A673 (cell line): ENCODE measurements around the gene PIGT. TPM values are rescaled to one million over a fixed set of nuclear protein-coding genes. Genes with fewer than 3 reads are reported as not detected.
"Not testable (repeated sequence)": the region's sequence is repeated elsewhere in the genome, so short reads cannot be mapped to it uniquely, and the experiment has no call there.

Source experiments
- BruUV-seq: library from RNA; stranded (reverse); fragments of 400-500 nt; replicated peaks from 2 replicates; lab custom pipeline; 2021; lab: Mats Ljungman, UMichigan
- CTCF ChIA-PET: fragments of 300-600 bp; sonication (Branson Sonifier 250); formaldehyde crosslinking; loops from one replicate; lab custom pipeline; 2022; ENCODE audit warnings: antibody characterized with exemption; lab: Charles Lee
- POLR2A ChIA-PET: fragments of 300-600 bp; sonication (Branson Sonifier 250); formaldehyde crosslinking; loops from one replicate; lab custom pipeline; 2022; ENCODE audit warnings: antibody characterized with exemption; ENCODE audit not compliant: low non-redundant PET; lab: Charles Lee
- DNase-seq: peaks from one replicate; pipeline ENCODE4 v3.0.0-alpha.2; 2015; ENCODE audit warnings: low spot score
- H3K27ac ChIP-seq: fragments of 200-600 bp; sonication (generic); 2 replicates; pipeline ENCODE4 v1.5.1; 2016; ENCODE audit warnings: mixed run types, low read depth, mild to moderate bottlenecking, mixed read lengths, antibody characterized with exemption, low read length; ENCODE audit not compliant: poor library complexity, severe bottlenecking
- H3K27me3 ChIP-seq: fragments of 200-600 bp; sonication (generic); replicated peaks from 2 replicates; pipeline ENCODE4 v1.6.1; 2017; ENCODE audit warnings: mixed run types, low read depth, mild to moderate bottlenecking, mixed read lengths, antibody characterized with exemption, low read length; ENCODE audit not compliant: insufficient read depth, poor library complexity
- H3K36me3 ChIP-seq: fragments of 200-600 bp; sonication (generic); 2 replicates; pipeline ENCODE4 v1.6.1; 2016; ENCODE audit warnings: mixed run types, mild to moderate bottlenecking, mixed read lengths, antibody characterized with exemption, low read length; ENCODE audit not compliant: insufficient read depth, poor library complexity, severe bottlenecking
- H3K4me1 ChIP-seq: fragments of 200-600 bp; sonication (generic); 2 replicates; pipeline ENCODE4 v1.6.1; 2017; ENCODE audit warnings: mixed run types, mild to moderate bottlenecking, mixed read lengths, antibody characterized with exemption, low read length; ENCODE audit not compliant: insufficient read depth, poor library complexity, severe bottlenecking
- H3K4me3 ChIP-seq: fragments of 200-600 bp; sonication (generic); 2 replicates; pipeline ENCODE4 v1.5.1; 2016; ENCODE audit warnings: low read depth, mixed run types, mild to moderate bottlenecking, mixed read lengths, low read length; ENCODE audit not compliant: poor library complexity, severe bottlenecking
- H3K9me3 ChIP-seq: fragments of 200-600 bp; sonication (generic); 2 replicates; pipeline ENCODE4 v1.6.1; 2016; ENCODE audit warnings: mixed run types, low read depth, mild to moderate bottlenecking, mixed read lengths, antibody characterized with exemption, low read length; ENCODE audit not compliant: poor library complexity, severe bottlenecking
- CTCF ChIP-seq: fragments of 300-800, 200-600 bp; sonication (generic); conservative IDR thresholded peaks from 2 replicates; pipeline ENCODE4 v1.5.1; 2017; ENCODE audit warnings: low read depth, mild to moderate bottlenecking, antibody characterized with exemption, low read length, moderate library complexity, mixed read lengths
- EZH2 ChIP-seq: fragments of 200-600 bp; sonication (generic); IDR thresholded peaks from 2 replicates; pipeline ENCODE4 v1.6.1; 2017; ENCODE audit warnings: borderline replicate concordance, low read depth, mild to moderate bottlenecking, mixed read lengths, antibody characterized with exemption, low read length; ENCODE audit not compliant: poor library complexity, severe bottlenecking
- intact Hi-C: fragments of 100-400 bp; cut with micrococcal nuclease; formaldehyde crosslinking; loops from one replicate; pipeline ENCODE4 v1.10.0; 2022; ENCODE audit not compliant: unreplicated experiment
- microRNA-seq: library from miRNA; unstranded; fragments of <30 nt; microRNA quantifications from one replicate; pipeline ENCODE4 v1.2.0, GENCODE V29; 2021
- total RNA-seq: library from RNA; stranded (reverse); gene quantifications from 2 replicates; pipeline ENCODE4 v1.2.3, GENCODE V29; 2021

Gene PIGT
- total RNA-seq, 1 experiment from 2014 or later = 97.2 TPM

GRCh38 chr20:45470262-45470931 lies 54.5 kb downstream of the PIGT start:
- no peaks in the 10 kb centered on the region for H3K36me3 ChIP-seq
- no peaks in the 10 kb centered on the region for H3K9me3 ChIP-seq
- TF ChIP-seq CTCF (no peak), EZH2 (no peak)
- peaks cover 4% of the 10 kb centered on the region for H3K4me1 ChIP-seq
- ChIA-PET CTCF (interaction anchor here (0.7 kb wide), 1 partner anchor 31 kb away, joined by 3 read pairs; no protein-coding TSS in a partner anchor), POLR2A (interaction anchor here (0.8 kb wide), 1 partner anchor 159 kb away, joined by 3 read pairs; the partner anchor contains the start of gene WFDC10A)
- intact Hi-C loops = no loop called here
- H3K27me3 ChIP-seq = peaks cover 44% of the 10 kb centered on the region
- no peak for DNase-seq
- peak overlapping the region; percentile 38 for H3K4me3 ChIP-seq
- no peak overlapping the region for H3K27ac ChIP-seq
- BruUV-seq = no TSS peak

GRCh38 chr20:45470937-45471336 lies 55.0 kb downstream of the PIGT start:
- no peaks in the 10 kb centered on the region for H3K9me3 ChIP-seq
- H3K27ac ChIP-seq = no peak overlapping the region
- peaks cover 38% of the 10 kb centered on the region for H3K27me3 ChIP-seq
- peak overlapping the region; percentile 38 for H3K4me3 ChIP-seq
- BruUV-seq = no TSS peak
- intact Hi-C loops = no loop called here
- H3K36me3 ChIP-seq = no peaks in the 10 kb centered on the region
- TF ChIP-seq CTCF = no peak
- TF ChIP-seq EZH2 = no peak
- no peak for DNase-seq
- ChIA-PET POLR2A (no interaction called here), CTCF (interaction anchor here (0.7 kb wide), 1 partner anchor 30 kb away, joined by 3 read pairs; no protein-coding TSS in a partner anchor)
- peaks cover 4% of the 10 kb centered on the region for H3K4me1 ChIP-seq

- H3K27ac ChIP-seq, DNase-seq, H3K4me1 ChIP-seq, BruUV-seq, CTCF ChIA-PET, H3K9me3 ChIP-seq, intact Hi-C loops, POLR2A ChIA-PET, H3K36me3 ChIP-seq, H3K4me3 ChIP-seq: not testable (repeated sequence)
- peaks cover 29% of the 10 kb centered on the region for H3K27me3 ChIP-seq
These were observed 56.3 kb downstream of the PIGT start for GRCh38 chr20:45472286-45472685.

Small RNA genes within 50 kb of the gene (microRNA-seq; reads per million reads assigned to microRNA genes)
- gene MIR6812 = not detected

Other genes starting within 250 kb of the PIGT start
- gene PI3, start 241.2 kb upstream of the PIGT start, total RNA-seq = not detected in 2 replicates
- 2.1 and 5.5 TPM in 2 replicates for gene SEMG1, start 209.1 kb upstream of the PIGT start, total RNA-seq
- not detected in 2 replicates for gene SEMG2, start 194.8 kb upstream of the PIGT start, total RNA-seq
- not detected in 2 replicates for gene SLPI, start 161.6 kb upstream of the PIGT start, total RNA-seq
- not detected in 2 replicates for gene RBPJL, start 109.3 kb upstream of the PIGT start, total RNA-seq
- gene MATN4, start 107.8 kb upstream of the PIGT start, total RNA-seq = 0.28 and 0.31 TPM in 2 replicates
- gene SDC4, start 67.7 kb upstream of the PIGT start, total RNA-seq = 14.8 and 16.3 TPM in 2 replicates
- gene SYS1, start 53.0 kb upstream of the PIGT start, total RNA-seq = 20.0 and 22.8 TPM in 2 replicates
- gene TP53TG5, start 37.8 kb upstream of the PIGT start, total RNA-seq = 0.69 TPM in 1 of 2 replicates, not detected in the other
- gene DBNDD2, start 7.9 kb upstream of the PIGT start, total RNA-seq = 36.4 and 38.6 TPM in 2 replicates
- not detected in 2 replicates for gene WFDC2, start 53.6 kb downstream of the PIGT start, total RNA-seq
- gene SPINT3, start 99.5 kb downstream of the PIGT start, total RNA-seq = not detected in 2 replicates
- not detected in 2 replicates for gene WFDC6, start 123.3 kb downstream of the PIGT start, total RNA-seq
- not detected in 2 replicates for gene EPPIN, start 131.3 kb downstream of the PIGT start, total RNA-seq
- gene WFDC8, start 163.1 kb downstream of the PIGT start, total RNA-seq = not detected in 2 replicates
- not detected in 2 replicates for gene WFDC10A, start 213.6 kb downstream of the PIGT start, total RNA-seq
- not detected in 2 replicates for gene WFDC9, start 215.1 kb downstream of the PIGT start, total RNA-seq